ENCODE data around the gene SP8. TPM values are rescaled to one million over a fixed set of nuclear protein-coding genes. Genes with fewer than 3 reads are reported as not detected.
A peak's percentile ranks its signal among the peaks of the same experiment; 100 is the strongest.

SP8 gene
- total RNA-seq, 1 donor from 2014 or later: 0.70 TPM

- no peak for FAIRE-seq
- H3K4me3 Mint-ChIP-seq (ENCODE audit: unreplicated experiment): no peak overlapping the region
Measured at GRCh38 chr7:20804345-20804744, 17.7 kb upstream of the SP8 start.

GRCh38 chr7:20799566-20800366 lies 13.1 kb upstream of the SP8 start:
- no peak overlapping the region for H3K4me2 ChIP-seq (ENCODE audit: low read length)
- no peak overlapping the region for H3K4me3 Mint-ChIP-seq (ENCODE audit: unreplicated experiment)
- H3K4me3 ChIP-seq (ENCODE audit: insufficient read depth, low read depth, low read length): no peak overlapping the region

More at GRCh38 chr7:20804345-20804744, 17.7 kb upstream of the SP8 start:
- no peaks in the 10 kb centered on the region for H4K20me1 ChIP-seq (ENCODE audit: insufficient read depth, low read length)
- H3K27ac ChIP-seq (ENCODE audit: low read depth, low read length): no peak overlapping the region
- peaks cover 4% of the 10 kb centered on the region for H3K27me3 ChIP-seq (ENCODE audit: insufficient read depth, low read length)
- DNase-seq (ENCODE audit: low read depth): no peak
- Mint-ChIP-seq H3K27ac (ENCODE audit: unreplicated experiment) (no peak overlapping the region), H3K9me3 (ENCODE audit: unreplicated experiment) (peaks cover 3% of the 10 kb centered on the region), H3K4me1 (ENCODE audit: low read depth, unreplicated experiment) (no peaks in the 10 kb centered on the region), H3K36me3 (ENCODE audit: low read depth, unreplicated experiment) (no peaks in the 10 kb centered on the region), H3K27me3 (ENCODE audit: low read depth, unreplicated experiment) (peaks cover 8% of the 10 kb centered on the region)
- no peaks in the 10 kb centered on the region for H3K79me2 ChIP-seq (ENCODE audit: insufficient read depth, low read length)
- TF ChIP-seq CTCF (IDR thresholded peaks at IDR 0.05; ENCODE audit: insufficient read depth, low read depth, low read length) (no peak), EZH2 (IDR thresholded peaks at IDR 0.05; ENCODE audit: insufficient read depth, low read length) (no peak)
- H3K4me2 ChIP-seq (ENCODE audit: low read length): no peak overlapping the region
- no peak overlapping the region for H2AFZ ChIP-seq (ENCODE audit: low read depth, low read length)
- no peaks in the 10 kb centered on the region for H3K36me3 ChIP-seq (ENCODE audit: insufficient read depth, low read length)
- H3K9ac ChIP-seq (ENCODE audit: low read length): no peak overlapping the region
- no peak overlapping the region for H3K4me3 ChIP-seq (ENCODE audit: insufficient read depth, low read depth, low read length)
- H3K4me1 ChIP-seq (ENCODE audit: insufficient read depth, low read length): no peaks in the 10 kb centered on the region
- H3K9me3 ChIP-seq (ENCODE audit: insufficient read depth, low read depth, low read length): no peaks in the 10 kb centered on the region

More at GRCh38 chr7:20799566-20800366, 13.1 kb upstream of the SP8 start:
- Histone ChIP-seq H3K27ac (ENCODE audit: low read depth, low read length) (no peak overlapping the region), H3K9ac (ENCODE audit: low read length) (no peak overlapping the region), H2AFZ (ENCODE audit: low read depth, low read length) (no peak overlapping the region), H3K9me3 (ENCODE audit: insufficient read depth, low read depth, low read length) (peaks cover 7% of the 10 kb centered on the region), H3K27me3 (ENCODE audit: insufficient read depth, low read length) (peaks cover 38% of the 10 kb centered on the region), H4K20me1 (ENCODE audit: insufficient read depth, low read length) (no peaks in the 10 kb centered on the region), H3K36me3 (ENCODE audit: insufficient read depth, low read length) (no peaks in the 10 kb centered on the region), H3K79me2 (ENCODE audit: insufficient read depth, low read length) (no peaks in the 10 kb centered on the region), H3K4me1 (ENCODE audit: insufficient read depth, low read length) (peaks cover 7% of the 10 kb centered on the region)
- peaks cover 43% of the 10 kb centered on the region for H3K27me3 Mint-ChIP-seq (ENCODE audit: low read depth, unreplicated experiment)
- DNase-seq (ENCODE audit: low read depth) (no peak), FAIRE-seq (peak; percentile 20)
- no peak overlapping the region for H3K27ac Mint-ChIP-seq (ENCODE audit: unreplicated experiment)
- no peak for TF ChIP-seq CTCF (IDR thresholded peaks at IDR 0.05; ENCODE audit: insufficient read depth, low read depth, low read length)
- no peak for TF ChIP-seq EZH2 (IDR thresholded peaks at IDR 0.05; ENCODE audit: insufficient read depth, low read length)
- H3K9me3 Mint-ChIP-seq (ENCODE audit: unreplicated experiment): no peaks in the 10 kb centered on the region
- no peaks in the 10 kb centered on the region for H3K4me1 Mint-ChIP-seq (ENCODE audit: low read depth, unreplicated experiment)
- no peaks in the 10 kb centered on the region for H3K36me3 Mint-ChIP-seq (ENCODE audit: low read depth, unreplicated experiment)

Data from astrocyte (in vitro differentiated cells and primary cell).